H9 (cell line): Measurements from ENCODE around the gene ZNF76. TPM values are rescaled to one million over a fixed set of nuclear protein-coding genes. Genes with fewer than 3 reads are reported as not detected.

Experiments used
- DNase-seq: peaks from one replicate; pipeline ENCODE4 v3.0.0-alpha.2; 2017
- H2AFZ ChIP-seq: one replicate; pipeline ENCODE4 v1.6.1; 2013; ENCODE audit warnings: mild to moderate bottlenecking, low read length, control low read depth, moderate library complexity
- H2AK5ac ChIP-seq: 2 replicates; pipeline ENCODE4 v1.6.1; 2013; ENCODE audit warnings: low read length, control low read depth, mixed read lengths; ENCODE audit not compliant: insufficient read length
- H2BK120ac ChIP-seq: one replicate; pipeline ENCODE4 v1.6.1; 2013; ENCODE audit warnings: low read depth, mild to moderate bottlenecking, low read length, control low read depth, inconsistent platforms; ENCODE audit not compliant: poor library complexity, severe bottlenecking
- H2BK12ac ChIP-seq: 2 replicates; pipeline ENCODE4 v1.6.1; 2013; ENCODE audit warnings: low read length, control low read depth, mixed read lengths, low read depth; ENCODE audit not compliant: insufficient read length
- H2BK15ac ChIP-seq: 2 replicates; pipeline ENCODE4 v1.6.1; 2013; ENCODE audit warnings: low read depth, low read length, control low read depth
- H2BK20ac ChIP-seq: one replicate; pipeline ENCODE4 v1.6.1; 2013; ENCODE audit warnings: low read depth, mild to moderate bottlenecking, low read length, control low read depth, inconsistent platforms; ENCODE audit not compliant: poor library complexity, severe bottlenecking
- H2BK5ac ChIP-seq: 2 replicates; pipeline ENCODE4 v1.6.1; 2013; ENCODE audit warnings: low read length, control low read depth, mixed read lengths; ENCODE audit not compliant: insufficient read length
- H3K14ac ChIP-seq: 2 replicates; pipeline ENCODE4 v1.6.1; 2013; ENCODE audit warnings: low read length, control low read depth; ENCODE audit not compliant: insufficient read depth
- H3K18ac ChIP-seq: 2 replicates; pipeline ENCODE4 v1.6.1; 2013; ENCODE audit warnings: low read depth, mild to moderate bottlenecking, mixed read lengths, low read length, control low read depth; ENCODE audit not compliant: insufficient read length
- H3K23ac ChIP-seq: 2 replicates; pipeline ENCODE4 v1.6.1; 2013; ENCODE audit warnings: low read length, control low read depth, mixed read lengths, low read depth; ENCODE audit not compliant: insufficient read length
- H3K23me2 ChIP-seq: 2 replicates; pipeline ENCODE4 v1.6.1; 2013; ENCODE audit warnings: low read depth, mild to moderate bottlenecking, mixed read lengths, low read length, control low read depth; ENCODE audit not compliant: insufficient read length, poor library complexity, severe bottlenecking
- H3K27ac ChIP-seq: 2 replicates; pipeline ENCODE4 v1.5.1; 2013; ENCODE audit warnings: low read length, control low read depth, mixed read lengths, low read depth; ENCODE audit not compliant: insufficient read length
- H3K27me3 ChIP-seq: 2 replicates; pipeline ENCODE4 v1.6.1; 2013; ENCODE audit warnings: low read length, control low read depth, inconsistent platforms; ENCODE audit not compliant: insufficient read depth
- H3K4ac ChIP-seq: 2 replicates; pipeline ENCODE4 v1.6.1; 2013; ENCODE audit warnings: low read depth, mild to moderate bottlenecking, control low read depth, inconsistent platforms, low read length, moderate library complexity
- H3K4me1 ChIP-seq: 2 replicates; pipeline ENCODE4 v1.6.1; 2013; ENCODE audit warnings: low read length, control low read depth, inconsistent platforms; ENCODE audit not compliant: insufficient read depth
- H3K4me2 ChIP-seq: 2 replicates; pipeline ENCODE4 v1.6.1; 2013; ENCODE audit warnings: low read length, control low read depth, mixed read lengths; ENCODE audit not compliant: insufficient read length, insufficient read depth
- H3K56ac ChIP-seq: 2 replicates; pipeline ENCODE4 v1.6.1; 2013; ENCODE audit warnings: low read depth, mild to moderate bottlenecking, mixed read lengths, low read length, control low read depth; ENCODE audit not compliant: insufficient read length
- H3K79me1 ChIP-seq: 2 replicates; pipeline ENCODE4 v1.6.1; 2013; ENCODE audit warnings: low read depth, mild to moderate bottlenecking, moderate library complexity, low read length, control low read depth, inconsistent platforms; ENCODE audit not compliant: insufficient read depth, poor library complexity, severe bottlenecking
- H3K79me2 ChIP-seq: 2 replicates; pipeline ENCODE4 v1.6.1; 2013; ENCODE audit warnings: low read length, control low read depth, inconsistent platforms; ENCODE audit not compliant: insufficient read depth
- H3K9ac ChIP-seq: 2 replicates; pipeline ENCODE4 v1.6.1; 2013; ENCODE audit warnings: low read length, control low read depth, mixed read lengths; ENCODE audit not compliant: insufficient read length; ENCODE audit errors: extremely low read depth
- H3K9me3 ChIP-seq: one replicate; pipeline ENCODE4 v1.6.1; 2013; ENCODE audit warnings: low read depth, low read length, inconsistent platforms; ENCODE audit not compliant: control insufficient read depth
- H3T11ph ChIP-seq: one replicate; pipeline ENCODE4 v1.6.1; 2013; ENCODE audit warnings: mild to moderate bottlenecking, low read length, control low read depth, inconsistent platforms
- H4K20me1 ChIP-seq: one replicate; pipeline ENCODE4 v1.6.1; 2013; ENCODE audit not compliant: control insufficient read depth, insufficient read length, insufficient read depth
- H4K5ac ChIP-seq: 2 replicates; pipeline ENCODE4 v1.6.1; 2013; ENCODE audit warnings: low read depth, mild to moderate bottlenecking, mixed read lengths, low read length, control low read depth; ENCODE audit not compliant: insufficient read length
- H4K8ac ChIP-seq: replicated peaks from 2 replicates; pipeline ENCODE4 v1.6.1; 2013; ENCODE audit warnings: low read length, control low read depth, mixed read lengths, low read depth; ENCODE audit not compliant: insufficient read length
- H4K91ac ChIP-seq: 2 replicates; pipeline ENCODE4 v1.6.1; 2013; ENCODE audit warnings: low read depth, mild to moderate bottlenecking, moderate library complexity, mixed read lengths, low read length, control low read depth; ENCODE audit not compliant: insufficient read length
- H3K27ac Mint-ChIP-seq, 3 experiments: 2 replicates in 2 of 3; 3 replicates in 1 of 3; pipeline ENCODE4 v1.8.0; 2020 to 2021; ENCODE audit warnings: mixed read lengths in 3 of 3, mild to moderate bottlenecking in 1 of 3, moderate library complexity in 1 of 3
- H3K27me3 Mint-ChIP-seq: 2 replicates; pipeline ENCODE4 v1.8.0; 2021; ENCODE audit warnings: low read depth, mild to moderate bottlenecking, moderate library complexity, mixed read lengths
- H3K36me3 Mint-ChIP-seq, 3 experiments: 2 replicates in 2 of 3; 3 replicates in 1 of 3; pipeline ENCODE4 v1.8.0; 2020 to 2021; ENCODE audit warnings: low read depth in 3 of 3, mixed read lengths in 3 of 3; ENCODE audit not compliant: insufficient read depth in 1 of 3
- H3K4me1 Mint-ChIP-seq, 2 experiments: 2 replicates each; pipeline ENCODE4 v1.8.0; 2020; ENCODE audit warnings: mixed read lengths in 2 of 2
- H3K4me3 Mint-ChIP-seq, 2 experiments: 2 replicates in 1 of 2; 3 replicates in 1 of 2; pipeline ENCODE4 v1.8.0; 2020 to 2021; ENCODE audit warnings: mild to moderate bottlenecking in 2 of 2, mixed read lengths in 2 of 2, moderate library complexity in 1 of 2
- H3K9me3 Mint-ChIP-seq, 2 experiments: 2 replicates in 1 of 2; 3 replicates in 1 of 2; pipeline ENCODE4 v1.8.0; 2020; ENCODE audit warnings: mild to moderate bottlenecking in 2 of 2, mixed read lengths in 2 of 2, moderate library complexity in 1 of 2
- WGBS: extraction: QIAGEN DNeasy Blood & Tissue Kit; methylation state at CpG from one replicate; pipeline ENCODE4 v1.1.7; 2013; ENCODE audit warnings: missing lambda C conversion rate, low lambda C conversion rate, mixed read lengths; ENCODE audit not compliant: insufficient read length; ENCODE audit errors: extremely low coverage; 5-methylcytosine and 5-hydroxymethylcytosine counted together
- total RNA-seq: library from RNA; stranded (reverse); gene quantifications from 2 replicates; pipeline ENCODE4 v1.2.1, GENCODE V29; 2021
- TF ChIP-seq, protein P1 (sequence below): fragments of 200-600 bp; sonication (generic); conservative IDR thresholded peaks from 3 replicates; pipeline ENCODE4 v1.8.0; 2021; ENCODE audit warnings: antibody characterized with exemption, mild to moderate bottlenecking

The ZNF76 gene
- total RNA-seq, 1 experiment from 2014 or later: 21.1 TPM

DNA sequence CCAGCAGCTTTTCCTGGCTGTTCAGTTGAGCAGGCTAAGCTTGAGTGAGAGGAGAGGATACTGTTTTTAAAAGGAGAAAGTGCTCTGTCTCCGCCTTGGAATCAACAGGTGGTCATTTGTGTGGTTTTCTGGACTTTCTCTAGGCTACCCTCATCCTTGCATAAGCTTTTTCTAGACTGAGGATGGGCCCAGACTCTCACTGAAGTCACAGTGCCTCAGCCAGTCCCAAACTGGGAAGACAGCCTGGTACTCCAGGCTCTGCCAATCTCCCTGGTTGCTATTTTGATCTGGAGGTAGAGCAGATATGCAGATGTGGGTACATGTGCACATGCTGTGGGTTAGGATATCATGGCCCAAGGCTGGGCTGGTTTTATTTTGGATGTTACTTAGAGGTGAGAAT lies 38.8 kb upstream of the ZNF76 start:
- Histone ChIP-seq H3K79me1 (no peaks in the 10 kb centered on the region), H3K27me3 (peaks cover 11% of the 10 kb centered on the region; the same call in 1 of the 2 replicates), H3K56ac (no peak overlapping the region), H3T11ph (no peak overlapping the region), H2BK120ac (no peak overlapping the region), H2BK20ac (no peak overlapping the region), H3K9me3 (no peaks in the 10 kb centered on the region), H3K4ac (no peak overlapping the region), H2AFZ (no peak overlapping the region), H3K23me2 (no peaks in the 10 kb centered on the region), H3K23ac (no peak overlapping the region), H4K5ac (no peak overlapping the region), H2AK5ac (no peak overlapping the region), H3K9ac (no peak overlapping the region), H3K79me2 (no peaks in the 10 kb centered on the region), H4K8ac (no peak overlapping the region), H3K27ac (no peak overlapping the region), H2BK5ac (no peak overlapping the region), H3K4me1 (no peaks in the 10 kb centered on the region; the same call in 1 of the 2 replicates), H3K18ac (no peak overlapping the region), H2BK15ac (no peak overlapping the region), H4K20me1 (no peaks in the 10 kb centered on the region), H3K4me2 (no peak overlapping the region), H2BK12ac (no peak overlapping the region), H3K14ac (no peak overlapping the region), H4K91ac (no peak overlapping the region)
- WGBS: no CpG with 5 or more reads among the region's 1 CpG
- H3K36me3 Mint-ChIP-seq: no peaks in the 10 kb centered on the region; a peak in 1 of 7 replicates
- no peak overlapping the region; a peak in 1 of 5 replicates for H3K4me3 Mint-ChIP-seq
- no peaks in the 10 kb centered on the region for H3K9me3 Mint-ChIP-seq
- DNase-seq: no peak
- TF ChIP-seq, protein P1, sequence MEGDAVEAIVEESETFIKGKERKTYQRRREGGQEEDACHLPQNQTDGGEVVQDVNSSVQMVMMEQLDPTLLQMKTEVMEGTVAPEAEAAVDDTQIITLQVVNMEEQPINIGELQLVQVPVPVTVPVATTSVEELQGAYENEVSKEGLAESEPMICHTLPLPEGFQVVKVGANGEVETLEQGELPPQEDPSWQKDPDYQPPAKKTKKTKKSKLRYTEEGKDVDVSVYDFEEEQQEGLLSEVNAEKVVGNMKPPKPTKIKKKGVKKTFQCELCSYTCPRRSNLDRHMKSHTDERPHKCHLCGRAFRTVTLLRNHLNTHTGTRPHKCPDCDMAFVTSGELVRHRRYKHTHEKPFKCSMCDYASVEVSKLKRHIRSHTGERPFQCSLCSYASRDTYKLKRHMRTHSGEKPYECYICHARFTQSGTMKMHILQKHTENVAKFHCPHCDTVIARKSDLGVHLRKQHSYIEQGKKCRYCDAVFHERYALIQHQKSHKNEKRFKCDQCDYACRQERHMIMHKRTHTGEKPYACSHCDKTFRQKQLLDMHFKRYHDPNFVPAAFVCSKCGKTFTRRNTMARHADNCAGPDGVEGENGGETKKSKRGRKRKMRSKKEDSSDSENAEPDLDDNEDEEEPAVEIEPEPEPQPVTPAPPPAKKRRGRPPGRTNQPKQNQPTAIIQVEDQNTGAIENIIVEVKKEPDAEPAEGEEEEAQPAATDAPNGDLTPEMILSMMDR: no peak
- peaks cover 91% of the 10 kb centered on the region for H3K27me3 Mint-ChIP-seq
- peaks cover 34 to 41% of the 10 kb centered on the region in 2 experiments for H3K4me1 Mint-ChIP-seq
- 0 out of 7 replicates have a peak overlapping the region, but pooled peaks of 1 of the 3 experiments have one; percentile 27 for H3K27ac Mint-ChIP-seq
